ENCODE measurements around the gene STX12.

GRCh38 chr1:27849951-27850350, 76.9 kb downstream of the STX12 start:
- no peak for TF ChIP-seq CTCF (IDR thresholded peaks at IDR 0.05)
- no peak for TF ChIP-seq EZH2 (IDR thresholded peaks at IDR 0.05)
